Body of pancreas (tissue), 4 donors: ENCODE data around the gene GFRA3. TPM values are rescaled to one million over a fixed set of nuclear protein-coding genes. Genes with fewer than 3 reads are reported as not detected.
A peak's percentile ranks its signal among the peaks of the same experiment; 100 is the strongest.

Experiments
- ATAC-seq: fragments of 150-250 bp; one replicate; pipeline ENCODE4 v1.9.1; 2016
- DNase-seq, 4 donors: peaks; one replicate each; pipeline ENCODE4 v3.0.0-alpha.2; 2019
- H3K27ac ChIP-seq, 4 donors: fragments of 200-600 bp; sonication (generic); 1 replicate in 3 of 4; 2 replicates in 1 of 4; pipeline versions ENCODE4 v1.5.1 to v1.6.1; 2016 to 2019; ENCODE audit warnings: mild to moderate bottlenecking in 1 of 4, mixed read lengths in 1 of 4, moderate library complexity in 1 of 4
- H3K27me3 ChIP-seq, 2 donors: fragments of 200-600 bp; sonication (generic); one replicate each; pipeline ENCODE4 v1.6.0; 2016; ENCODE audit warnings: mild to moderate bottlenecking in 1 of 2
- H3K36me3 ChIP-seq, 2 donors: fragments of 200-600 bp; sonication (generic); replicated peaks in 1 of 2; 2 replicates each; pipeline ENCODE4 v1.5.1; 2016; ENCODE audit warnings: low read depth in 2 of 2; ENCODE audit not compliant: insufficient read depth in 1 of 2
- H3K4me1 ChIP-seq: fragments of 200-600 bp; sonication (generic); one replicate; pipeline ENCODE4 v1.6.0; 2016
- H3K4me3 ChIP-seq, 2 donors: fragments of 200-600 bp; sonication (generic); 1 replicate in 1 of 2; 2 replicates in 1 of 2; pipeline ENCODE4 v1.5.1; 2016 to 2019
- H3K9me3 ChIP-seq, 3 donors: fragments of 200-600 bp; sonication (generic); 1 replicate in 2 of 3; 2 replicates in 1 of 3; pipeline ENCODE4 v1.5.1; 2016
- CTCF ChIP-seq, 7 experiments: fragments of 450-650 bp in 4 of 7; fragments of 200-600 bp in 3 of 7; sonication (generic) in 3 of 7; IDR thresholded peaks; one replicate each; pipeline ENCODE4 v1.5.1; 2016 to 2019; ENCODE audit warnings: antibody characterized with exemption in 7 of 7
- POLR2A ChIP-seq, 3 donors: fragments of 450-650 bp; IDR thresholded peaks; one replicate each; pipeline ENCODE4 v1.6.1; 2016; ENCODE audit warnings: antibody characterized with exemption in 3 of 3, mild to moderate bottlenecking in 2 of 3
- WGBS, 2 donors: methylation state at CpG; one replicate each; pipeline ENCODE4 v1.1.5; 2017; 5-methylcytosine and 5-hydroxymethylcytosine counted together
- intact Hi-C: fragments of 100-400 bp; cut with DNase I; formaldehyde crosslinking; loops from one replicate; pipeline ENCODE4 v1.15.1; 2023
- total RNA-seq, 2 donors: library from RNA; depleted of rRNA; stranded (reverse); fragments of >200 nt; gene quantifications; one replicate each; pipeline ENCODE4 v1.1.0, GENCODE V29; 2016

Gene GFRA3
- total RNA-seq, 2 donors from 2014 or later = 1.8 to 4.3 TPM

- TF ChIP-seq POLR2A (IDR thresholded peaks at IDR 0.05) (no peak), CTCF (IDR thresholded peaks at IDR 0.05) (peak in 1 of 7 experiments; percentile 16)
- no peak for ATAC-seq
- no peak overlapping the region for H3K27ac ChIP-seq
- 20 to 27% methylated on average over 2 of the region's 2 CpGs for WGBS, 2 donors
- H3K4me1 ChIP-seq = peaks cover 30% of the 10 kb centered on the region
- DNase-seq = peak in 2 of 4 donors; percentile 13 to 22
- H3K27me3 ChIP-seq = no peaks in the 10 kb centered on the region
- H3K4me3 ChIP-seq = no peak overlapping the region
- H3K36me3 ChIP-seq = no peaks in the 10 kb centered on the region
- intact Hi-C loops = no loop called here
- no peaks in the 10 kb centered on the region for H3K9me3 ChIP-seq
Measured at GRCh38 chr5:138276402-138277054, 2.1 kb upstream of the GFRA3 start.

GRCh38 chr5:138275895-138276294 lies 1.5 kb upstream of the GFRA3 start:
- TF ChIP-seq CTCF (IDR thresholded peaks at IDR 0.05) (no peak), POLR2A (IDR thresholded peaks at IDR 0.05) (no peak)
- ATAC-seq (no peak), DNase-seq (no peak)
- H3K36me3 ChIP-seq = no peaks in the 10 kb centered on the region
- no peaks in the 10 kb centered on the region for H3K27me3 ChIP-seq
- H3K4me1 ChIP-seq = peaks cover 30% of the 10 kb centered on the region
- no peaks in the 10 kb centered on the region for H3K9me3 ChIP-seq
- intact Hi-C loops = no loop called here
- no peak overlapping the region for H3K4me3 ChIP-seq
- whole genome bisulfite sequencing, 2 donors = 21 to 23% methylated on average over 1 of the region's 1 CpG
- H3K27ac ChIP-seq = no peak overlapping the region

- Histone ChIP-seq H3K4me1 (peaks cover 30% of the 10 kb centered on the region), H3K27ac (no peak overlapping the region), H3K36me3 (no peaks in the 10 kb centered on the region), H3K4me3 (no peak overlapping the region), H3K9me3 (no peaks in the 10 kb centered on the region), H3K27me3 (no peaks in the 10 kb centered on the region)
- intact Hi-C loops = no loop called here
- DNase-seq = peak in 2 of 4 donors; percentile 12 to 20
- TF ChIP-seq CTCF (IDR thresholded peaks at IDR 0.05) = no peak
- 40 to 45% methylated on average over 3 of the region's 3 CpGs for WGBS, 2 donors
- ATAC-seq = no peak
Measured at GRCh38 chr5:138275379-138275782, 960 bp upstream of the GFRA3 start.

- Histone ChIP-seq H3K36me3 (no peaks in the 10 kb centered on the region), H3K4me3 (peak overlapping the region in 1 of 2 donors; percentile 8), H3K9me3 (no peaks in the 10 kb centered on the region), H3K27me3 (no peaks in the 10 kb centered on the region), H3K4me1 (peaks cover 30% of the 10 kb centered on the region), H3K27ac (no peak overlapping the region)
- no peak for TF ChIP-seq POLR2A (IDR thresholded peaks at IDR 0.05)
- no peak for TF ChIP-seq CTCF (IDR thresholded peaks at IDR 0.05)
- WGBS, 2 donors = 59 to 65% methylated on average over 5 to 6 of the region's 6 CpGs
- no peak for ATAC-seq
- no peak for DNase-seq
- intact Hi-C loops = no loop called here
Measured at GRCh38 chr5:138273834-138274188, 610 bp downstream of the GFRA3 start.

- WGBS, 2 donors = 80 to 83% methylated on average over 4 of the region's 4 CpGs
- intact Hi-C loops = no loop called here
Measured at GRCh38 chr5:138272681-138273080, 1.7 kb downstream of the GFRA3 start.

More at GRCh38 chr5:138272681-138273080, 1.7 kb downstream of the GFRA3 start:
- Histone ChIP-seq H3K27me3 (no peaks in the 10 kb centered on the region), H3K4me1 (peaks cover 30% of the 10 kb centered on the region), H3K4me3 (no peak overlapping the region), H3K9me3 (no peaks in the 10 kb centered on the region), H3K27ac (no peak overlapping the region), H3K36me3 (no peaks in the 10 kb centered on the region)
- no peak for ATAC-seq
- no peak for TF ChIP-seq POLR2A (IDR thresholded peaks at IDR 0.05)
- no peak for TF ChIP-seq CTCF (IDR thresholded peaks at IDR 0.05)
- DNase-seq = no peak
